Panc1 (cell line): ENCODE measurements around the gene FIBCD1.

Experiments
- CTCF ChIP-seq: fragments of 450-650 bp; IDR thresholded peaks from 2 replicates; pipeline ENCODE4 v1.5.1; 2017; ENCODE audit warnings: mild to moderate bottlenecking
- POLR2AphosphoS5 ChIP-seq: IDR thresholded peaks from 2 replicates; pipeline ENCODE4 v1.6.1; 2012; ENCODE audit warnings: mild to moderate bottlenecking, low read depth, low read length, moderate library complexity

- TF ChIP-seq CTCF (no peak), POLR2AphosphoS5 (no peak)
Measured at GRCh38 chr9:130904070-130905044, 34.7 kb downstream of the FIBCD1 start.
